Measurements from ENCODE around the gene LRGUK.

LRGUK gene

DNA sequence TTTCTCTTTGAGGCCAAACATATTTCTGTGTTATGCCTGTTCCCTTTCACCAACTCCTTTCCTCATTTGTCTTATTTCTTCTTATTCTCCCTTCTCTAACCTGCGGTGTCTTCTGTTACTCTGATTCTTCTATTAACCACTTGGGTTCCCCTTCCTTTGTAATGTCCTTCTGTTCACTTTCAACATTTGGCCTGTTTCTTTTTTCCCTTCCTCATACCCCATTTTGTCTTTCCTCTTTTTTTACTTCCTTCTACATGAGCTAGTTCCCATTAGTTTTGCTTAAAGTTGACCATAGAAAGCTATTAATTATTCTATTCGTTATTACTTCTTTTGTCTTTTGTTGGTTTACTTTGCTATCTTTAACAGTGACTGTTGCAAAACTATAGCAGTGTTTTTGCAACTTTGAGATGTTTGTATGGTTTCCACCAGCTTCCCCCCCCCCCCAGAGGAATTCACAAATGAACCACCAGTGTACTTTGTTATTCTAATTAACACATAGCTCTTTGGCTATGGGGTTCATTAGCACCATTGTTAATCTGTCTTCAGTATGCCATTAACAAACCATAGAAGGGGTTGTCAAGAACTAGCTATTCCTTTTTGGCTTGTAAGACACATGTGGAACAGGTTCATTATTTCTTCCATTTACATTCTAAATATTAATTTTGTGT is 2.9 kb downstream of the LRGUK start:
- Histone ChIP-seq H3K36me3 (ENCODE audit: control insufficient read depth, insufficient read depth, low read length) (no peaks in the 10 kb centered on the region), H3K27me3 (replicated peaks; ENCODE audit: control insufficient read depth, insufficient read depth, low read length) (no peaks in the 10 kb centered on the region)
- TF ChIP-seq, protein P1, sequence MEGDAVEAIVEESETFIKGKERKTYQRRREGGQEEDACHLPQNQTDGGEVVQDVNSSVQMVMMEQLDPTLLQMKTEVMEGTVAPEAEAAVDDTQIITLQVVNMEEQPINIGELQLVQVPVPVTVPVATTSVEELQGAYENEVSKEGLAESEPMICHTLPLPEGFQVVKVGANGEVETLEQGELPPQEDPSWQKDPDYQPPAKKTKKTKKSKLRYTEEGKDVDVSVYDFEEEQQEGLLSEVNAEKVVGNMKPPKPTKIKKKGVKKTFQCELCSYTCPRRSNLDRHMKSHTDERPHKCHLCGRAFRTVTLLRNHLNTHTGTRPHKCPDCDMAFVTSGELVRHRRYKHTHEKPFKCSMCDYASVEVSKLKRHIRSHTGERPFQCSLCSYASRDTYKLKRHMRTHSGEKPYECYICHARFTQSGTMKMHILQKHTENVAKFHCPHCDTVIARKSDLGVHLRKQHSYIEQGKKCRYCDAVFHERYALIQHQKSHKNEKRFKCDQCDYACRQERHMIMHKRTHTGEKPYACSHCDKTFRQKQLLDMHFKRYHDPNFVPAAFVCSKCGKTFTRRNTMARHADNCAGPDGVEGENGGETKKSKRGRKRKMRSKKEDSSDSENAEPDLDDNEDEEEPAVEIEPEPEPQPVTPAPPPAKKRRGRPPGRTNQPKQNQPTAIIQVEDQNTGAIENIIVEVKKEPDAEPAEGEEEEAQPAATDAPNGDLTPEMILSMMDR (IDR thresholded peaks at IDR 0.05; ENCODE audit: insufficient read depth, low read length, poor library complexity, severe bottlenecking): no peak

DNA sequence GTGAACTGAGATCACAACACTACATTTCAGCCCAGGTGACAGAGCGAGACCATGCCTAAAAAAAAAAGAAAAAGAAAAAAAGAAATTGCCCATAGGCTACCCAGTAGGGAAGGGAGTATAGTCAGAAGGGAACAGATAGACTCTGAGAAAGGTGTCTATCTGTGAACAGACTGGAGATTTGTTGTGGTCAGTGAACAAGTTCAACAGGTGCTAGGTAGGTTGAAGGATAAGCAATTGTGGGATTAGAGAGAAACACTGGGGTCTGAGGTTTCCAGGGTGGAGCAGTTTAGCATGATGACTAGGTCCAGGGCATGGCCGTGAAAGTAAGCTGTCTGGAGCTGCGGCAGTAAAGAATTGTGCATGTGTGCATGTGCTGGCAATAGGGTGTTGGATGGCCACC is 6.9 kb downstream of the LRGUK start:
- TF ChIP-seq, protein P1 (IDR thresholded peaks at IDR 0.05; ENCODE audit: insufficient read depth, low read length, poor library complexity, severe bottlenecking): no peak
- DNase-seq (ENCODE audit: extremely low read depth, insufficient read length): no peak
- Histone ChIP-seq H3K4me3 (replicated peaks; ENCODE audit: low read depth, low read length) (no peak overlapping the region), H3K27me3 (replicated peaks; ENCODE audit: control insufficient read depth, insufficient read depth, low read length) (no peaks in the 10 kb centered on the region; the same call in 1 of the 2 replicates), H3K36me3 (ENCODE audit: control insufficient read depth, insufficient read depth, low read length) (no peaks in the 10 kb centered on the region)

More for the DNA sequence above, 2.9 kb downstream of the LRGUK start:
- no peak overlapping the region for H3K4me3 ChIP-seq (replicated peaks; ENCODE audit: low read depth, low read length)
- no peak for DNase-seq (ENCODE audit: extremely low read depth, insufficient read length)

DNA sequence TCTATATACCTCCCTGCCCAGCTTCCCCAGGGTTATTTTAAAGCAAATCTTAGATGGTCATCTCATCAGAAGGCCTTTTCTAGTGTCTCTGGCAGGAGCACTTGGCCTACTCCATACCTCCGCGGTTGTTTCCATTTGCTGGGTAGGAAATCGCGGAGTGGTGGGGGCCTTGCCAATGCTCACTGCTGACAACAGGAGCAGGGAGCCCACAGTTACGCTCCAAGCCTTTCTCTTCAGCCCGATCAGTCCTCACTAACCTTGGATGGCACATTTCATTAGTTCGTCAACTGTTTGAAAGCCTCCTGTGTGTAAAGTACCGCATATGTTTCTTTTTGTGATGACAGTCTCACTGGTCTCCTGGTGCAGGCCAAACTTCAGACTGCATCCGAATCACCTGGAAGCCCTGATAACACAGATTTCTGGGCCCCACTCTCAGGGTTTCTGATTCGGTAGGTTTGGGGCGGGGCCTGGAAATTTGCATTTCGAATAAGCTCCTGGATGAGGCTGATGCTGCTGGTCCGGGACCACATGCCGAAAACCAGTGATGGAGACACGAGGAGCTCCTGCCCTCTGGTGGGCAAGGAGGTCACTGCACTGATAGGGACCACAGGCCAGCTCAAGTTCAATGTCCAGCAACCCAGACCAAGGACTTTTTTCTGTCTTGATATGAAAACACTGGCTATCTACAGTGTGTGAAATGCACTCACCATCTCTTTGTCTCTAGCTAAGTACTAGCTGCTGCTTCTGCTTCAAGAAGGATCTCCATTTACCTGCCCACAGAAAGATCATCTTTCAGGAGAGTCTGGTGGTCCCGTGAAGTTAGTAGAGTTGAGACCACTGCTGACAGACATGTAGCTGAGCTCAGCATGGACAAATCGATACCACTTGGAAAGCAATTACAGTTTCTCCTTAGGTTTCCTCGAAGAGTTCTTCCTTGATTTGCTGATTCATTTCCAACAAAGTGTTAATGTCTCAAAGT is 14.0 kb downstream of the LRGUK start:
- no peaks in the 10 kb centered on the region for H3K27me3 ChIP-seq (replicated peaks; ENCODE audit: control insufficient read depth, insufficient read depth, low read length)
- DNase-seq (ENCODE audit: extremely low read depth, insufficient read length): peak; percentile 13
- H3K4me3 ChIP-seq (replicated peaks; ENCODE audit: low read depth, low read length): no peak overlapping the region
- TF ChIP-seq, protein P1 (IDR thresholded peaks at IDR 0.05; ENCODE audit: insufficient read depth, low read length, poor library complexity, severe bottlenecking): peak; percentile 90
- no peaks in the 10 kb centered on the region for H3K36me3 ChIP-seq (ENCODE audit: control insufficient read depth, insufficient read depth, low read length)

DNA sequence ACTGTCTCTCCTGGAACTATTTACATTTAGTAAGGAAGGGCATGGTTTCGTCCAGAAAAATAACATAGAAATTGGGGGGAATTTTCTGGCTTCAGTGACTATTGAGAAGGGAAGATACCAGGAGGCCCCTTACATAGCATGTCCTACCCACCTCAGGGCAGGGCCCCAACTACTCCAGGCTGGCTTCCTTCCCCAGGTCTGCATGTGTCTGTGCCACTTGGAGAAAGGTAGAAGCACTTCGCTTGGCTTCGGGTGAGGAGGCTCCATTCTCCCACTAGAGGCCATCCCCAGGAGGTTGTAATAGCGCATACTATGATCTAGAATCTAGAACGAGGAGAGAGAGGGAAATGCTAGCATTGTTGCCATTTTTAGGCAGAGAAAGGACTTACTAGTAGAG is 14.7 kb downstream of the LRGUK start:
- no peaks in the 10 kb centered on the region for H3K36me3 ChIP-seq (ENCODE audit: control insufficient read depth, insufficient read depth, low read length)
- no peak for DNase-seq (ENCODE audit: extremely low read depth, insufficient read length)
- no peak overlapping the region for H3K4me3 ChIP-seq (replicated peaks; ENCODE audit: low read depth, low read length)
- no peaks in the 10 kb centered on the region for H3K27me3 ChIP-seq (replicated peaks; ENCODE audit: control insufficient read depth, insufficient read depth, low read length)
- TF ChIP-seq, protein P1 (IDR thresholded peaks at IDR 0.05; ENCODE audit: insufficient read depth, low read length, poor library complexity, severe bottlenecking): no peak

DNA sequence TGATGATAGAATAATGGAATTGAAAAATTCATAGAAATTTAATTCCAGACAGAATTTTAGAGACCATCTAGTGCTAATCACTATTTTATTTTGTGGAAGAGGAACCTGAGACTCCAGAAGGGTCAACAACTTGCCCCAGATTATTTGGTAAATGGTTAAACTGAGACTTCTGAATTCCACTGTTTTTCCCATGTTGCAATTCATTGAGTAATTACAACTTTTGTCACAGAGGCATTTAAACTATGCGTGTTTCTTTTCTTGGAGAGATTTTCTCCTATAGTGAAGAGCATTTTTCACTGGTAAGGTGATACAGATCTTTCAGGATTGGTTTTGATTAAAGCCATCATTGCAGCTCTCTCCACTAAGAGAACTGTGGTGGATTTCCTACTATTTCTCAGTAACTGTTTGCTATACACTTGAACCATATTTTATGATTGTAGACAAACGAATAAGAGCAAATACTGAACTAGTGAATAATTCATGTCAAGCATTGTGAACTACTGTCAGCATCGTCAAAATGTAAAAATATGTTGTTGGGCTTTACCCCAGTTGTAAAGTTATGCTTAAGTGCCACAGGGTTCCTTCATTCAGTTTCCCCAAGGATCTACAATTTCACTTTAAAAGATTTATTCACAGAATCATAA is 26.5 kb downstream of the LRGUK start:
- DNase-seq (ENCODE audit: extremely low read depth, insufficient read length): no peak
- Histone ChIP-seq H3K4me3 (replicated peaks; ENCODE audit: low read depth, low read length) (no peak overlapping the region), H3K27me3 (replicated peaks; ENCODE audit: control insufficient read depth, insufficient read depth, low read length) (no peaks in the 10 kb centered on the region), H3K36me3 (ENCODE audit: control insufficient read depth, insufficient read depth, low read length) (no peaks in the 10 kb centered on the region)
- TF ChIP-seq, protein P1 (IDR thresholded peaks at IDR 0.05; ENCODE audit: insufficient read depth, low read length, poor library complexity, severe bottlenecking): no peak
